GM11168 (cell line): ENCODE measurements around the gene IGSF3.

Source experiments
- in situ Hi-C: fragments of 300-500 bp; cut with MboI; formaldehyde crosslinking; loops from one replicate; pipeline ENCODE4 v1.12.0; 2022; ENCODE audit warnings: low sequenced_read_pairs; ENCODE audit not compliant: unreplicated experiment

Gene IGSF3

DNA sequence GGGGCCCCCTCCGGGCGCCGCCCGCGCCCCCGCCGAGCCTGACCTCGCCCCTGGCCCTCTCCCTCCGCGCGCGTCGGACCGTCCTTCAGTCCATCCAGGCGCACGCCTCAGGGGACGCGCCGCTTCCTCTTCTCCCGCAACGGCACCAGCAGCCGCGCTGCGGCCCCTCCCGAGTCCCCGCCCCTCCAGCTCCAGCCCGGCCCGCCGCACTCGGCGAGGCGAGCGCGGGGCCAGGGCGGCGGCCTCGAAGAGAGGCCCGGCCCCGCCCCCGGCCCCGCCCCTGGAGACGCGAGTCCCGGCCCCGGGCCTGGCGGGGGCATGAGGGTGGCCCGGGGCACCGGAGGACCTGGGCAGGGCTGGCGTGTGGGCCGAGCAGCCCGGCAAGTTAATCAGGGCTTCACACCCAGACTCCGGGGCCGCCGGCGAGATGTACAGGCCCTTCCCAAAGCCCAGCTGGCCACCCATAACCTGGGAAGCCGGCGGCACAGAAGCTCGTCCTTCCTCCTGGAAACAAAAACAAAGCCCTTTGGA, at the start of gene IGSF3:
TSS of gene IGSF3 (minus strand) at position 159 of the 531 bp plus-strand sequence. CDS start 1,407 bp downstream, outside the sequence.
- in situ Hi-C loops: no loop called here

DNA sequence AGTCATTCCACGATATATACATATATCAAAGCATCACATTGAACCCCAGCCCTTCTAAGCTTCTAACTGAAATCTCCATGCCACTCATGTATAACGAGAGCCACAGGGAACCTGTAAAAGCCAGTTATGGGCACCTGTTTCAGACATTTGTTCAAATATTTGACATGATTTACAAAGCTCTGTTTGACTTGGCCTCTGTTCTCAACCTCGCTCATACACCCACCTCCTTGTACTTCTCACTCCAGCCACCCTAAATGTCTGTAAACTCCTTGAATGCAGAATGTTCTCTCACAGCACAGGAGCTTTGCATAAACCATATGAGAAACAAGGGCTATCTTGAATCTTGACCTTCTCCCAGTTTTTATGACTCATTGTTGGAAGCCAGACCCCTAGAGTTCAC, 49.8 kb upstream of the IGSF3 start:
- in situ Hi-C loops: no loop called here

DNA sequence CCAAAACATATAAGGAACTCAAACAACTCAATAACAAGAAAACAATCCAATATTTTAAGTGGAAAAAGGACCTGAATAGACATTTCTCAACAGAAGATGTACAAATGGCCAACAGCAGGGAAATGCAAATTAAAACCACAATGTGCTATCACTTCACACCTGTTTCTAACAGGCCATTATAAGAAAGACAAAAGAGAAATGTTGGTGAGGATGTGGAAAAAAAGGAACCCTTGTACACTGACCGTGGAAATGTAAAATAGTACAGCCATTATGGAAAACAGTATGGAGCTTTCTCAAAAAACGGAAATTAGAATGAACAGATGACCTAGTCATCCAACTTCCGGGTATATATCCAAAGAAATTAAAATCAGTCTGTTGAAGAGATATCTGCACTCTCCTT, 48.9 kb upstream of the IGSF3 start:
- in situ Hi-C loops: no loop called here

DNA sequence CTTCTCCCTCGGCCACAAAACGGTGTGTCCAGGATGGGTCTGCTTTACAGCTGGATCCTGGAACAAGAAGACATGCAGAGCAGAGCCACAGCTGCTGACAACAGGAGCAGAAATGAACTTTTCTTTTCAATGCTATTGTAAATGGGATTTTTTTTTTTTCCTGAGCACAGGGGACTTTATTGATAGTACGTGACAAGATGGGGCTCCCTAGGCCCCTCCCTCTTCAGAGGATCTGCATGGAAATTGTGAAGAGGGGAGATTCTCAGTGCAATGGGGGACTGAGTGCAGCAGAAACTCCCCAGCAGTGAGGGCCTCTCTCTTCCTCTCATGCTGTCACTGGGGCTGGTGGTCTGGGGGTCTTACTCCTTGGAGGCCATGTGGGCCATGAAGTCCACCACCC, 45.9 kb upstream of the IGSF3 start:
- in situ Hi-C loops: no loop called here

DNA sequence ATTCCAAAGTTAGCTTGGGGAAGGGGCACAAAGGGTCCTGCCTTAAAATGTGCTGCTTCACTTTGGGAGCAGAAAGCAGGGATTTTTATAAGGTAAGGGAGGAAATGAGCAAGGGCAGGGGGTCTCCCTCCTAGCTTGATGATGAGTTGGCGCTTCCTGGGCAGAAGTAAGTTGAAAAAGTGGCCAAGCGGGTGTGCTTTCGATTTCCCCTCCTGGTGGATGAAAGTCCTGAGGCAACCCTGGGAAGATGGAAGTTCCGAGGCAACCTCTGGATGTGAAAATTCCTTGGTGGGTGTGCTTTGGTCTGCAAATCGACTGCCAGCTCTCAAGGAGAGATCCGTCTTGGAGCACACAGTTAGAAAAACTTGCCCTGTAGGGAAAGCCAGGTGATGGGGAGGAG, 45.0 kb upstream of the IGSF3 start:
- in situ Hi-C loops: no loop called here

DNA sequence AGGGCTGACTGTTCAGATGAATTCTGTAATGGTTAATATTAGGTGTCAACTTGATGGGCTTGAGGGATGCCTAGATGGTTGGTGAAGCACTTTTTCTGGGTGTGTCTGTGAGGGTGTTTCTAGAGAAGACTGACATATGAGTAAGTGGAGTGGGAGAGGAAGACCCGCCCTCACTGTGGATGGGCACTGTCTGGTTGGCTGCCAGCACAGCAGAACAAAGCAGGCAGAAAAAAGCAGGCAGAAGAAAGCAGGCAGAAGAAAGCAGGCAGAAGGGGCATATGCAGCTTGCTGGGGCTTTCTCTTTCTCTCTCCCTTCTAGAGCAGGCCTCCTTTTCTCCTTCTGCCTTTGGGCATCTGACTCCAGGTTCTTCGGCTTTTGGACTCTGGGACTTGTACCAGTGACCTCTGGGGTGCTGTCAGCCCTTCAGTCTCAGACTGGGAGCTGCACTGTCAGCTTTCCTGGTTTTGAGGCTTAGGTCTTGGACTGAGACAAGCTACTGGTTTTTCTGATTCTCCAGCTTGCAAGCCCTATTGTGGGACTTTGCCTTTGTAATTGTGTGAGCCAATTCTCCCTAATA, 43.8 kb upstream of the IGSF3 start:
- in situ Hi-C loops: no loop called here

DNA sequence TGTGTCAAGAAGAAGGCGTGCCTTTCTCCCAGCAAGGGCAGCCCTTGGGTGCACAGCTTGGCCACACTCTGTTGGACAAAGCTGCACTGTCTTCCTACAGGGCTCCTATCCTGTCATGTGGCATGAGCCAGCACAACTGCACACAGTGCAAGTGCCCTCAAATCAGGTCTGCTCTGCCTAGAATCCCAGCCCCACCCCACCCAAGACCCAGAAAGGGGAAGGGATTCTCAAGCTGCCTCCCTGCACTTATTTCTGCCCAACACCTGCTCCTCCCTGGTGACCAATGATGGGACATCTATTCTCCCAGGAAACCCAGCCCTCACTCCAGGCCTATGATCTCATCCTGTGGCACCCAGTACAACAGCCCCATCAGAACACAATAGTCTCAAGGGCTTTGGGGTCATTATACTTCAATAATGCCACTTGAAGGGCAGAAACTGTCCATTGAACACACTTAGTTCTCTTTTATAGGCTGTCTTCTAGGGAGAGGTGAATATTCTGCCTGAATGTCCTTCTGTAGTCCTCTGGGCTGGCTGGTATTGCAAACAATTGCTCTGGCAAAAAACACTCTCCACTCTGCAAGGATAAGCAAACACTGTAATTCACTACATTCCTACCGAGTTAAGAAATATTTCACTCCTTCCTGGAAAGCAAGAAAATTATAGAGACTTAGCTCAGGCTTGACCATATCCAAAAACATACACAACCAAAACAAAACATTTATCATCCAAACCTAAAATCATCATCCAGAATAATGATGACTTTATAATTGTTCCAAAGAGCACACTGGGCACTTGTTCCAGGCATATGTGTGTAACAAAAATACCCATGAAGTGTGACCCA, 43.1 kb upstream of the IGSF3 start:
- in situ Hi-C loops: no loop called here

DNA sequence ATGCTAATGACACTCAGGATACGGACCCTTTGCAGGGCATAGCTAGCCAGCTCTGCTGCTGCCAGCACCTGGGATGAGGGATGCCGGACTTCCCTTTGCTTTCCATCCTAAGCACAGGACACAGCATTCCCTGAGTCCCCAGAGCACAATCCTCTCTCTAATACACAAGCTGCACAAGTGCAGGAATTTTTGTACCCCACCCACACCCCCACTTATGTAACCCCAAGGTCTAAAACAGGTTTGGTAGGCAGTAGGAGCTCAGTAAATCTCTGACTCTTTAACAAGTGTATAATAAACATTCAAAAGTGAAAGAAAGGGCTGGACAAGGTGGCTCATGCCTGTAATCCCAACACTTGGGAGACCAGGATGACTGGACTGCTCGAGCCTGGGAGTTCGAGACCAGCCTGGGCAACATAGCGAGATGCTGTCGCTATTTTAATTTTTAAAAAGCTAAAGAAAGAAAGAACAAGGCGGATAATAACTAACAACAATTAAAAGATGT, 42.2 kb upstream of the IGSF3 start:
- in situ Hi-C loops: no loop called here

DNA sequence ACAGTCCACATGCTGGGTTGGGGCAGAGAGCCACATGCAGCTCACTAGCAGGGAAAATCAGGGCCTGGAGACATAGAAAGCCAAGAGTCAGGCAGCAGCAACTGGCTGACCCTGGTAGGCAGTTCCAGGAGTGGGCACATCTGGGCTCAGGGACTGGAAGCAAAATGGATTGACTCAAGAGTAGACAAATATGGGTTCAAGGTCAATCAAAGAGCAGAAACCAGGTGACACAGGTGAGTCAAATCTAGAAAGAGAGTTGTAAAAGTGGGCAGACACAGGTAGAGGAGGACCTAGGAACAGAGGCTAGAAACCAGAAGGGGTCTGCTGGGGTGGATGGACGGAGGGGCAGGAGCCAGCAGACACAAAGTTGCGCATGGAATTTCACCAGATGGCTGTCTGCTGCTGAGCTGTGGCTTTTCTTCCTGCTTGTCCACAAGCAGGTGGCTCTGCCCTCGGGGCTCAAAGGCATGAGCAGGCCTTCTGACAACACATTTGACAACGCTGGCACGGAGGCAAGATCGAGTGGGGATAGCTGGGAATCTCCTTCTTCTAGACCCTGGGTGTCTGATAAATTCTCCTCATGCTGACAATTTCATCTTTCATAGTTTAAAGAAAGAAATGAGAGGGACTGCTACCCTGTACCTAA, 40.8 kb upstream of the IGSF3 start:
- in situ Hi-C loops: no loop called here

DNA sequence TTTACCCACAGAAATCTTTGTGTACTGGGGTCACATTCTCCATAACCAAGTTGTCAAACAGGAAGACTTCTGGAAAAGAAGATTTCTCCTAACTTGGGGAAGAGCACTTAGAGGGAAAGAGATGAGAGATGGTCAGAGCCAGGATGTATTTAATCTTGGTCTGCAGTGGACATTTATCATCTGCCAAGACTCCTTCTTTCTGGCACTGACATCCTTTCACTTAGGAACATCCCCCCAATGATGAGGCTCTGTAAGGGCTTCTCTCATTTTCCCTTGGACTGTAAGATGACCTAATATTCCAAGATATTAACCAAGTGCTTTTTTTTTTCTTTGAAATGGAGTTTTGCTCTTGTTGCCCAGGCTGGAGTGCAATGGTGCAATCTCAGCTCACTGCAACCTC, 39.3 kb upstream of the IGSF3 start:
- in situ Hi-C loops: no loop called here

DNA sequence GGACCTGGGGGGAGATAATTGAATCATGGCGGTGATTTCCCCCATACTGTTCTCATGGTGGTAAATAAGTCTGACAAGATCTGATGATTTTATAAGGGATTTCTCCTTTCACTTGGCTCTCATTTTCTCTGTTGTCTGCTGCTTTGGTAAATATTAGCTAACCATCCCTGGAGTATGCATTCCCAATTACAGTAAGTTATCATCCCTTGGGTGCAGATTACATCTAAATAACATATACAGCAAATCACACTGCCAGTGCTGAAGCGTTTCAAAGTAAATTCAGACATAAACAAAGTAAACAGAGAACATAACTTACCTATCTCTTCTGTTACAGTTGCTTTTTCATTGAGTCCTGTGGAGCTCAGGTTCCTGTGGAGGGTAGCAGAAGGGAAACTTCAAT, 38.6 kb upstream of the IGSF3 start:
- in situ Hi-C loops: no loop called here

DNA sequence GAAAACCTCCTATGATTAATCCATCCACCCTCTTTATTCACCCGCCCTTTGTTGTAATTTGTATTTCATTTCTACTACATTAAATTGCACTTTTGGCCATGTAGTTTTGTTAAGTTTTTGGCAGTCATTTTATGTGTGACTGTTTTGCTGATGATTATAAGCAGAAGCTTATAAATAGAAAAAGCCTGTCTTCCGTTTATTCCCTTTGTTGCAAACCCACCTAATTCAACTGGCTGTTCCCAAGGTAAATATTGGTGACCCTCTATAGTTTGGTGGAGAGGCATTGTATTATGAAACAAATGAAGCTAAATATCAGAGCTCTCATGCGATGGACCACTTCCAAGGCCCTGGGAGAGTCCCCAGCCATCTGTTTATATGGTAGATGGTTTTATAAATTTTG, 36.7 kb upstream of the IGSF3 start:
- in situ Hi-C loops: no loop called here

DNA sequence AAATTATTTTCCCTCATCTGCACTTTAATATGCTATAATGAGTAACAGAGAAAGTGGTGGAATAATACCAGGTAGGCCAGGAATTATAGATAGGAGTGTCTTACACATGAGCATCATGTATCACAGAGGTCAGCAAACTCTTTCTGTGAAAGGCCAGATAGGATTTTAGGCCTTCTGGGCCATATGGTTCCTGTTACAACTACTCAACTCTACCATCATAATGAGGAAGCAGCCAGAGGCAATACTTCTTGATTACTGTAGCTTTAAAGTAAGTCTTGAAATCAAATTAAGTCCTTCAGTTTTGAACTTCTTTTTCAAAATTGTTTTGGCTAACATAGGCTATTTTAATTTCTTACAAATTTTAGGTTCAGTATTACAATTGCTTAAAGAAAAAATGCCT, 32.1 kb upstream of the IGSF3 start:
- in situ Hi-C loops: no loop called here

DNA sequence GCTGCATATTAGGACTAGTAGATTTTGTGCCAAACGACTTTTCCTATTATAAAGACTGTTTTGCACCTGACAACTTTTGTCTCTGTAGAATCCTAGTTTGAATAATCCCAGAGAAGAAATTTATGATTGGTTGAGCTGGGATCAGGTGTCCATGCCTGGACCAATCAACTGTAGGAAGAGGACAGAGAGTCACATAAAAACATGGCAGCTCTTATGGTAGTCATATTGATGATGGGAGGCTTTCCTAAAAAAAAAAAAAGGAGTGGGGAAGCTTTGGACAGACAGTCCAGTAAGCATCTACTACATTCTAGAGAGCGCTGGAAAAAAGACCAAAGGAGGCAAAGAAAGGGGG, 30.7 kb upstream of the IGSF3 start:
- in situ Hi-C loops: no loop called here

DNA sequence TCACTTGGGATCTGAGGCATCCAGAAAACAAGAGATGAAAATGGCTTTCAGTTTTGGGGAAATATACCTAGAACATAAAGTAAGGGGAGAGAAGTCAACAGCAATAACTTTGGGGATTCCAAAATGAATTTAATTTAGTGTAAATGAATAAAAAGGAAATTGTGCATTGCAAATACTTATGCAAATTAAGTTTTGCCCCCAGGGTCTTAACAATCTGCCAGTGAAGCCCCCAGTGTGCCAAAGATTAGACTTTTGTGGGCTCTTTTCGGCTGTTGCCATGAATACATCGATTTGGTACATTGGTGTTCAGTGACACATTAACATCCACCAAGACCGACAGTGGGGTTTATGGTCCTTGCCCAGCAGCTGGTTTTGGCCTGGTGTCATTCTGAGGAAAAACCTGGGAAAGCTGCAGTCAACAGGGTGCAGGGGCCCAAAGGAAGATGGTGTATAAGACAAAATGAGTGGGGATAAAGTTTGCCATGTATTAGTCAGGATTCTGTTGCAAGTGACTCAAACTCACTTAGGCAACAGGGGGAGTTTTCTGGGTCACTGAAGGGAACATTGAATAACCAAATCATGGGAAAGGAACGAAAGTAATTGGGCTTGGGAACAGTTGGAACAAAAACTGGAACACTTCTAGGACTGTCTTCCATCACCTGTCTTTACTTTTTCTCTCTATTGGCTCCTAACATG, 30.2 kb upstream of the IGSF3 start:
- in situ Hi-C loops: no loop called here

DNA sequence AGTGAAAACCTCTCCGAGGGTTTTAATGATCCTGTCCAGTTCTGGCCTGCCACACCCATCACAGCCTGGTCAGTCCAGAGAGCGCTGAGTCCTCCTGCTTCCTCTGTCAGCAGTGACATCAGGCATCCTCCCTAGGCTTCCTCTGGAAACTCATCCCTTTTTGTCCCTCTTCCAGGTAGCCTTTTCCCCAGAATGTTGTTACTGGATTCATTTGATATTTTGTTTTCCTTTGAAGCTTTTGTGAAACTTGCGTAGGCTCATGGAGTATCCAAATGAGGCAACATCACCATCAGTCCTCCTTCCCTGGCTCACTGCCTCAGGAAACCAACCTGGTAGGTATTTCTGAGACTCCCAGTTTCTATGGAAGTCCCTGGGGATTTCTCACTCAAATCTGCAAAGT, 27.0 kb upstream of the IGSF3 start:
- in situ Hi-C loops: no loop called here

DNA sequence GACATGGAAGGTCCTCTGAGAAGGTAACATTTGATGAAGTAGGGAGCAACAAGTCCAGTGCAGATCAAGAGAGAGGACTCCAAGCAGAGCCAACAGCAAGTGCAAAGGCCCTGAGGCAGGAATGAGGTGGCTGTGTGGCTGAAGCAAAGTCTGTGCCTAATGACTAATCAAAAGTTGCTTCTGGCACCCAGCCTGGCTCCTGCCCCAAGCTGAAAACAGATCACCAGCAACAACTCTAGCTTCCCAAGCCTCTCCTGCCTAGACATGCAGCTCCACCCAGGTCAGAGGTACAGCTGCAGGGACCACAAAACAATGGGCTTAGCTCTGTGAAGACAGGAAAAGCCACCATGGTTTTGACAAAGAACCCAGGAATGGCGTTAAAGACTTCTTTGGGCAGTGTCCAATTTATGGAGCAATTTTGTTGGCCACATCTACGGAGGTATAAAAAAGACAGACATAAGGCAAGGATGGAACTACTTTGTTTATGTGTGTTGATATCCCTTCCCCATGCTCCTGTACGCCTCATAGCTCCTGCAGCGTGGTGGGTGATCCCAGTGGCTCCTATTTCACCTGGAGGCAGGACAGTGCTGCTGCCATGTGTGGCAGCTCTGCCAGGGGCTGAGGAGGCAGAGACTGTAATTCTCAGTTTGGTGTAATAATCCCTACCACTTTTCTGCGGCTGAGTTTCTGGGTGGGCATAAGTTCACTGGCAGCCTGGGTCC, 26.4 kb upstream of the IGSF3 start:
- in situ Hi-C loops: no loop called here

DNA sequence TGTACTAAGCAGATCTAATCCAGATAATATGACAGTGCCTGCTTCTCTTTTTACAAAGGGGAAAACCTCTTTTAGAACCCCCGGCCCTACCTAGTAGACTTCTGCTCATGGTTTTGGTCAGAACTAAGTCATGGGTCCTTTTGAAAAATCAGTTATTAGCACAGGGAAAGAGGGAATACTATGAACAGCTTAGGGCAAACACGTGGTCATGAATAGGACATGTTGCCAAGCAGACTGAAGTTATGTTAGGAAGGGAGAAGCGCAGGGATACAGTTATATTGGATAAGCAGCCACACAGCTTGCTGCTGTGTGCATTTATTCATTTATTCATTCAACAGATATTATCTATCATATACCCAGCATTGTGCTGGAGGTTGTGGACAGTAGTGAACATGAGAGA, 25.3 kb upstream of the IGSF3 start:
- in situ Hi-C loops: no loop called here

DNA sequence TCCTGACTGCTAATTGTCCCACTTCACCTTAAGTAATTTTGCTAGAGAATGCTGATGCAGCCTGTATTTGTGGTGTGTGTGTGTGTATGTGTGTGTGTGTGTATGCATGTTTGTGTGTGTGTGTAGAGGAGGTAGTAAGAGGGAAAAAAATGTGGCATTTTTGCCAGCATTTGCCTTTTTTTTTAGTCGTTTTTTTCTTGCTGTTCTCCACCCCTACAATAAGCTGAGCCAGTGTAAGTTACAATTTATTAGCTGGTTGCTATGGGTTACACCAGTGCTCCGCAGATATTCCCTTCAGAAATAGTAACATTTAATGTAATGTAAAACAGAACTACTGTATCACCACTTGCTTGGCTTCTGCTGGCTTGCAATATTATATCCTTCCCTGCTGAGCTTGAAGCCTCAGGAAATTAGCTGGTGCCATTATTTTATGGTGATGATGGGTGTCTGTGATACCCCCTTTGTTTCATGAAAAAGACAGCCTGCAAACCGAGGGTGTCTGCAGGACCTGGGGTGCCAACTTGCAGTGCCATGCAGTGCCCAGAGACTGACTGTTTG, 23.4 kb upstream of the IGSF3 start:
- in situ Hi-C loops: no loop called here

DNA sequence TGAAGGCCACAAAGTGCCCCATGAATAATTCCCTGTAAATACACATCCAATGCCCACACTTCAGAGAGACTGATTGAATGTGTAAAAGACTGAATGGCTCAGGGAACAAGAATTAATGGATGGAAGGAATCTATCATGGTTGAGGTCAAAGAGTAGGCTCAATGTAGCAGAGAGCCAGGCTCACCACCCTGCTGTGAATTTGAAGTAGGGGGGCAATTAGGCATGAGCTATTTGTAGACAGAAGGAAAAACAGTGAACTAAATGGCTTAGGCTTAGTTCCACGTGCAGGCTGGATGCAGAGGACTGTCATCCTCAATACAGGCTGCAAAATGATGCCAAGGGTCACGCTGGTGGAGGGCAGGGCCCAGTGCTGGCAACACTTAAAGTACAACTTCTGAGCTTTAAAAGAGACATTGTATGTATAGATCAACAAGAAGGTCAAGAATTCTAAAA, 22.9 kb upstream of the IGSF3 start:
- in situ Hi-C loops: no loop called here
